AG04449 (cell line): ENCODE results near the gene SLAIN2.
A peak's percentile ranks its signal among the peaks of the same experiment; 100 is the strongest.

Source experiments
- CTCF ChIA-PET: fragments of 350-600 bp; formaldehyde crosslinking; extraction: SDS; loops from one replicate; lab custom pipeline; 2021; ENCODE audit warnings: antibody characterized with exemption; lab: Yijun Ruan, JAX
- POLR2A ChIA-PET: fragments of 400-600, 350-600 bp; formaldehyde crosslinking; extraction: SDS; loops from one replicate; lab custom pipeline; 2020; ENCODE audit warnings: antibody characterized with exemption, inconsistent platforms; lab: Yijun Ruan, JAX
- DNase-seq: peaks from one replicate; pipeline ENCODE4 v3.0.0-alpha.2; 2010; ENCODE audit warnings: low read depth, low spot score
- H3K4me3 ChIP-seq: 2 replicates; pipeline ENCODE4 v1.5.1; 2011; ENCODE audit warnings: low read depth, mild to moderate bottlenecking, control low read depth, low read length
- CTCF ChIP-seq: IDR thresholded peaks from one replicate; pipeline ENCODE4 v1.5.1; 2011; ENCODE audit warnings: mild to moderate bottlenecking, moderate library complexity, low read length, control low read depth, inconsistent platforms; ENCODE audit not compliant: insufficient read depth; ENCODE audit errors: missing control alignments

Gene SLAIN2

GRCh38 chr4:48343035-48343434 is 1.7 kb downstream of the SLAIN2 start:
- no peak for TF ChIP-seq CTCF
- ChIA-PET CTCF (interaction anchor here (1.0 to 1.8 kb wide), 2 partner anchors 18 to 22 kb away, joined by 3 to 4 read pairs; no protein-coding TSS in a partner anchor), POLR2A (no interaction called here)
- H3K4me3 ChIP-seq, result peak overlapping the region; percentile 80
- no peak for DNase-seq

- DNase-seq, result no peak
- CTCF ChIA-PET, result interaction anchor here (1.0 to 1.8 kb wide), 2 partner anchors 18 to 23 kb away, joined by 3 to 4 read pairs; no protein-coding TSS in a partner anchor
- peak overlapping the region; percentile 80 for H3K4me3 ChIP-seq
- POLR2A ChIA-PET, result no interaction called here
- TF ChIP-seq CTCF, result no peak
Observed at GRCh38 chr4:48343551-48343950, 2.2 kb downstream of the SLAIN2 start.

GRCh38 chr4:48345542-48345941 is 4.2 kb downstream of the SLAIN2 start:
- DNase-seq, result no peak
- no peak overlapping the region for H3K4me3 ChIP-seq
- ChIA-PET CTCF (no interaction called here), POLR2A (no interaction called here)
- TF ChIP-seq CTCF, result no peak

- ChIA-PET POLR2A (no interaction called here), CTCF (no interaction called here)
- no peak for DNase-seq
- TF ChIP-seq CTCF, result no peak
- no peak overlapping the region for H3K4me3 ChIP-seq
Observed at GRCh38 chr4:48346594-48346993, 5.3 kb downstream of the SLAIN2 start.

- no peak overlapping the region for H3K4me3 ChIP-seq
- DNase-seq, result no peak
- ChIA-PET CTCF (no interaction called here), POLR2A (no interaction called here)
- no peak for TF ChIP-seq CTCF
Observed at GRCh38 chr4:48347282-48347921, 6.1 kb downstream of the SLAIN2 start.

GRCh38 chr4:48350871-48351270 is 9.5 kb downstream of the SLAIN2 start:
- DNase-seq, result no peak
- TF ChIP-seq CTCF, result no peak
- POLR2A ChIA-PET, result interaction anchor here (1.2 kb wide), 1 partner anchor 10 kb away, joined by 3 read pairs; the partner anchor contains the start of gene SLAIN2
- H3K4me3 ChIP-seq, result no peak overlapping the region
- CTCF ChIA-PET, result no interaction called here
